NCI-H748 treated with DMSO at 0.1 percent for 48 hours (cell line): ENCODE data around the gene KCNAB1.

Source experiments
- DNase-seq: peaks from one replicate; lab custom pipeline; 2025; lab: John Stamatoyannopoulos, UW

KCNAB1 gene

GRCh38 chr3:156371701-156372100 is 251.3 kb downstream of the KCNAB1 start:
- no peak for DNase-seq

- no peak for DNase-seq
Observed at GRCh38 chr3:156373095-156373494, 252.7 kb downstream of the KCNAB1 start.

GRCh38 chr3:156373654-156374053 is 253.3 kb downstream of the KCNAB1 start:
- DNase-seq: no peak

GRCh38 chr3:156376199-156376598 is 255.8 kb downstream of the KCNAB1 start:
- DNase-seq: no peak

- DNase-seq: no peak
Observed at GRCh38 chr3:156377266-156377665, 256.9 kb downstream of the KCNAB1 start.

GRCh38 chr3:156377718-156378117 is 257.3 kb downstream of the KCNAB1 start:
- no peak for DNase-seq

- no peak for DNase-seq
Observed at GRCh38 chr3:156378871-156379270, 258.5 kb downstream of the KCNAB1 start.

GRCh38 chr3:156379327-156379726 is 258.9 kb downstream of the KCNAB1 start:
- DNase-seq: no peak

- no peak for DNase-seq
Observed at GRCh38 chr3:156381253-156381652, 260.9 kb downstream of the KCNAB1 start.

GRCh38 chr3:156382458-156383346 is 262.3 kb downstream of the KCNAB1 start:
- DNase-seq: no peak

- no peak for DNase-seq
Observed at GRCh38 chr3:156383441-156384025, 263.2 kb downstream of the KCNAB1 start.

GRCh38 chr3:156388497-156389448 is 268.4 kb downstream of the KCNAB1 start:
- DNase-seq: no peak

GRCh38 chr3:156389449-156389950 is 269.1 kb downstream of the KCNAB1 start:
- DNase-seq: no peak

GRCh38 chr3:156390846-156391245 is 270.5 kb downstream of the KCNAB1 start:
- DNase-seq: no peak

GRCh38 chr3:156395961-156396710 is 275.8 kb downstream of the KCNAB1 start:
- DNase-seq: no peak

- no peak for DNase-seq
Observed at GRCh38 chr3:156396851-156397250, 276.5 kb downstream of the KCNAB1 start.

GRCh38 chr3:156397534-156397933 is 277.2 kb downstream of the KCNAB1 start:
- no peak for DNase-seq

GRCh38 chr3:156400062-156400461 is 279.7 kb downstream of the KCNAB1 start:
- no peak for DNase-seq

- no peak for DNase-seq
Observed at GRCh38 chr3:156400735-156401134, 280.4 kb downstream of the KCNAB1 start.

- no peak for DNase-seq
Observed at GRCh38 chr3:156404217-156404616, 283.8 kb downstream of the KCNAB1 start.

GRCh38 chr3:156406393-156406792 is 286.0 kb downstream of the KCNAB1 start:
- no peak for DNase-seq
